NCI-H2081 (cell line): Measurements from ENCODE around the gene DNAH14.
"Not testable (repeated sequence)": the region's sequence is repeated elsewhere in the genome, so short reads cannot be mapped to it uniquely, and the experiment has no call there.

Source experiments
- DNase-seq, 2 experiments: peaks; one replicate each; lab custom pipeline; 2025; lab: John Stamatoyannopoulos, UW

Gene DNAH14

DNA sequence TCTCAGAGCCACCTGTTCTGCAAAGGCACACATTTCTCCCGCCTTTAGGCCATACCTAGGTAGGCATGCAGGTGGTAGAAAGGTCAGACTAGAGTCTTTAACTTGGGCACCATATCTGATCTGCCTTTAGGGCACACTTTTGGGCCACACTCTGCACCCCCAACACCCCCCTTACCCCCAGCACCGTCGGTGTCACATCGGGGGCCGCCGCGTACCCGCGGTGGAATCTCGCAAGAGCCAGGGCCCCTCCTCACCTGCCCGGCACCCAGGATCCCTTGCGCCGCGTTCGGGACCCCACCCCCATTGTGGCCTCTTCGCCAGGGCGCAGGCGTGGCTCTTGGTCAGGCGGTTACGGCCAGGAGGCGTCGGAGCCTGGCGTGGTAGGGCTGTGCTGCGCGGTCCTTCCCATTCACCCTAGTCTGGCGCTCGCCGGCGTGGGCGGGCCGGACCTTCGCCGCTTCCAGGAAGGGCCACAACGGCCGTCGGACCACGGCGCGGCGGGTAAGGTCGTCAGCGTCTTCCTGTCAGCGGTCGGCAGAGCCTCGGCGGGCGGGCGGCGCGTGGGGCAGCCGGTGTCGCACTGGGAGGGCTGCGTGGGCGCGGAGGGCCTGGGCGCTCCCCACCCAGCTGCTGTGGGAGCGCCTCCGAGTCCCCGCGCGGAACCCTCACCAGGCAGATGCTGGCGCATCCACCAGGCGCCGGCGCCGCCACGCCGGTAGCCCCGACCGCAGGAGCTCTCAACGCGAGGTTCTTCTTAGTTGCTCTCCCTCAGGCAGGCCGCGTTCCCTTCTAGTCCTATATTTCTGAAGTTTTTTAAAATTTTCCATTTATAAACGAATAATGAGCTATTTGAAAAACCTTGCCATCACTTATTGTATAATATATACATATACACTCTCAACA, at the start of gene DNAH14:
Gene DNAH14 (plus strand): TSS at position 341 of the 903 bp plus-strand sequence. CDS start 23,028 bp downstream, outside the sequence.
- peak; percentile 91 to 92 for DNase-seq

DNA sequence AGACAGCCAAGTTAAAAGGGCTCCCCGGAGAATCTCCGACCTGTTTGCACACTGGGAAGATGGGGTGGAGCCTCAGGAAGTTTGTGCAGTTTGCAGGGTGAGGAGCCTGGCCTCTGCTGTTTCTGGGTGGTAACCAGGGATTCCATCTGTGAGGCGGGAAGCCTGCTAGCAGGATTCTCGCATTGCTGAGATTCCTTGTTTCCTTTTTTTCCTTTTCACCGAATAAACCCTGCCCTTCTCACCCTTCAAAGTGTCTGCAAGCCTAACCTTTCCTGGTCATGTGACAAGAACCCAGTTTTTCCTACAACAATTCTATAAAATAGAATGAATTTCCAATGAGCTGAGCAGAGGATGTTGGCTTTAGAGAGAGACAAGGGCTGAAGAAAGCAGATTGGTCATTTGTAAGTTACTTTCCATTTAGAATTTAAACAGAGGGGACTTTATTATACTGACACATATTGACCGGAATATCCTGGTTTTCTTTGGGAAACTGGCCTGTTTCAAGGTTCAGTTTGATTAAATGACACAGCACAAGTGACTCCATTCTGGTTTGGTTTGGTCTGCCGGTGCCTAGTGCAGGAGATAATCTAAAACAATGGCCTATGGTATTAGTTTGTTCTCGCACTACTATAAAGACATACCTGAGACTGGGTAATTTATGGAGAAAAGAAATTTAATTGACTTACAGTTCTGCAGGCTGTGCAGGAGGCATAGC, 48.7 kb upstream of the DNAH14 start:
- DNase-seq = no peak

- not testable (repeated sequence) for DNase-seq
Measured at GRCh38 chr1:224881308-224881692, 48.2 kb upstream of the DNAH14 start.

DNA sequence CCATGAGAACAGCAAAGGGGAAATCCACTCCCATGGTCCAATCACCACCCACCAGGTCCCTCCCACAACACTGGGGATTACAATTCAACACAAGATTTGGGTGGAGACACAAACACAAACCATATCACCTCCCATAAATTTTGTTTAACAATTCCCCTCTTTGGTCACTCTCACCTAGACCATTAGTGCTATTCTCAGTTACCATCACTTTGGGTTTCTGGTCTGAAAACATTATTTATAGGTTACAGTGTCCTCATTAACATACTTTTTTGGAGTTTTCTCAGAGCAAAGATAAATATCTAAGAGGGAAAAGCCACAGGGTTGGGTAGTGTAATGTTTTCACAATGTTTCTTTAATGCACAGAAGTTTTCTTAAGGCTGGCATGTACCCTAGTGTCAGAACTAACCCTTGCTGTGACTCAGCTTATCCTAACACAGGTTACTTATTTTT, 47.7 kb upstream of the DNAH14 start:
- DNase-seq = no peak

- DNase-seq = no peak
Measured at GRCh38 chr1:224882264-224882663, 47.2 kb upstream of the DNAH14 start.

DNA sequence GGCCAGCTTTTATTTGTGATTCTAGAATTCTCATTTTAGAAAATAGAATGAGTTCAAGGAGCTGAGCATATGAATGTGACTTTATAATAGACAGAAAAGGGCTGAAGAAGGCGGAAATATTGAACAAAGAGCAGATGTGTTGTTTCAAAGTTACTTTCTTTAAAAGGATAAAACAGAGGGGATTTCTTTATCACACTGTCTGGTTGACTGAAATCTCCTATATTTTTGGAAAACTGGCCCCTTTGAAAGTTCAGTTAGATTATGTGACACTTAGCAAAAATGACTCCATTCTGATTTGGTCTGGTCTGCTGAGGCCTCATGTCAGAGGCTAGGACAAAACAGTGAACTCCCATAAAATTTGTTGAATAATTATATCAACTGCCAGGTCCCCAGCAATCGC, 46.4 kb upstream of the DNAH14 start:
- no peak for DNase-seq

DNA sequence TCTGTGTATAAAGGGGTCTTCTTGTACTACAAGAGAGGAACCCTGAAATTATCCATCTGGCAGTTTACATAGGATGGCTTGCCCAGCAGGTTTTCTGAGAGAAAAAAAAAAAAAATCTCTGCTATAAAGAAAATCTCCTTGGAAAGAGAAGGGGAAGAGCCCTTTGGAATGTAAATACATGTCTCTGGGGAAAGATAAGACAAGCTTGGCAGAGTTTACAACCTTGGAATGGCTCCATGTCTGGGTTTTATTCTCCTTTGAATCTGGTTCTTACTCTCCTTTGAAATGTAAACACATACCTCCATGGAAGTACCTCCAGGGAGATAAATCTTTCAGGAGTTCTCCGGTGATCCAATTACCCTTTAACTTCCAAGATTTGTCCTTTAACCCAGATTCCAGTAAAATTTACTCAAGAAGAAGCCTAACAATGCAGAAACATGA, 45.1 kb upstream of the DNAH14 start:
- DNase-seq = no peak

DNA sequence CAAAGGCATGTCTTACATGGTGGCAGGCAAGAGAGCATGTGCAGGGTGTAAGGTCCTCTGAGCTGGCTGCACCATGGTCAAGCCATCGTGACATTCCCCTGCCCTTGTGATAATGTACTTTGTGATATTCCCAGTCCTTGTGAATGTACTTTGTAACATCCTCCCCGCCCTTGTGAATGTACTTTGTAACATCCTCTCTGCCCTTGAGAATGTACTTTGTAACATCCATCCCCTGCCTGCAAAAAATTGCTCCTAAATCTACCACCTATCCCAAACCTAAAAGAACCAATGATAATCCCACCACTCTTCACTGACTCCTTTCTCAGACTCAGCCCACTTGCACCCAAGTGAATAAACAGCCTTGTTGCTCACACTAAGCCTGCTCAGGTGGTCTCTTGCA, 44.1 kb upstream of the DNAH14 start:
- DNase-seq = not testable (repeated sequence)

- no peak for DNase-seq
Measured at GRCh38 chr1:224894915-224895314, 34.6 kb upstream of the DNAH14 start.

DNA sequence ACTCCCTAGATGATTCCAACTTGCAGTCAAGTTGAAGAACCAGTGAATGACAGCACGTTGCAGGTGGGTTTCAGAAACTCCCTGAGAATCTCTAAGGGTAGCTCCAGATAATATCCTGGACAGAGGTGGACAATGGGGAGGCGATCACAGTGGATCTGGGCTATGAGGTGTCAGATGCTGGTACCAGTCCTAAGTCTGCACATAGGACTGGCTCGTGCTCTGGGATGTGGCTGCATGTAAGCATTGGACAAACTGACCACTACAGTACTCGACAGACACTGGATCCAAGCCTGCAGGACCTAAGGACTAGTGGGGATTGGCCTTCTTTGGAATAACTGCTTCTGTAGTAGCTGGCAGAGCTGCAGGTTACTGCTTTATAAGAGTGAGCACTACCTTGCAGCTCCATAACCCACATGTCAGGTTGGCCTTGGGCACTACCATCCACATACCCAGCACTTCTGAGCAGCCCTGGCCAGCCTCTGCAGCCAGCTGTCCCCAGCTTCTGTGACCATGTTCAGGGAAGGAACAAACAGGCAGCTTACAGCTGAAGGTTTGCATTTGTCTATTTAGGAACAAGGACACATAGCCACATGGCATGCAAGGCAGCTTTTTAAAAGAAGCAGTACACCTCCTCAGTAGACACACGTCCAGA, 33.2 kb upstream of the DNAH14 start:
- no peak for DNase-seq

GRCh38 chr1:224897529-224898327, 31.7 kb upstream of the DNAH14 start:
- no peak for DNase-seq

GRCh38 chr1:224898937-224899336, 30.5 kb upstream of the DNAH14 start:
- DNase-seq = no peak

- DNase-seq = no peak
Measured at GRCh38 chr1:224900062-224900630, 29.3 kb upstream of the DNAH14 start.

- no peak for DNase-seq
Measured at GRCh38 chr1:224901087-224901810, 28.2 kb upstream of the DNAH14 start.

DNA sequence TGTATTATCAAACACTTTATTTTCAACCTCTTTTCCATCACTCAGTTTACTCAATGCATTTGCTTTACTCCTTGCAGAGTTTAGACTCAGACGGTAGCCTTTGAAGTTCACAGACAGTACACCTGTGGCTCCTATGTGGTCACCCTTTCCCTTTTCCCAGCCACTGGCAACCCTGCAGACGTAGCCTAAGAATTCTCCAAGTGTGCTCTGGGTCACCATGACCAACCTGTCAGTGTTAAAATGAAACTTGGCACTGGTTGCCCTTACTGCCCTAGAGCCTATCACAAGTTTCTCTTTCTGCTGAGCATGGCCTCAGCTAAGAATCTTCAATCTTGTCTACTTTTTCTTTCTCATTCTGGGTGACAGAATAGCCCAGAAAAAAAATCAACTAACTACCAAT, 25.5 kb upstream of the DNAH14 start:
- no peak for DNase-seq

- DNase-seq = no peak
Measured at GRCh38 chr1:224906340-224906739, 23.1 kb upstream of the DNAH14 start.

DNA sequence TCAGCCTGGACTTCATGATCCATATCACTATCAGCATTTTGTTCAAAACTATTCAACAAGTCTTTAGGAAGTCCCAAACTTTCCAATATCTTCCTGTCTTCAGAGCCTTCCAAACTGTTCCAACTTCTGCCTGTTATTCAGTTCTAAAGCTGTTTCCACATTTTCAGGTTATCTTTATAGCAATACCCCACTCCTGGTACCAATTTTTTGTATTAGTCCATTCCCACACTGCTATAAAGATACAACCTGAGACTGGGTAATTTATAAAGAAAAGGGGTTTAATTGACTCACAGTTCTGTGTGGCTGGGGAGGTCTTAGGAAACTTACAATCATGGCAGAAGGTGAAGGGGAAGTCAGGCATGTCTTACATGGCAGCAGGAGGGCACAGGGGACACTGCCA, 18.3 kb upstream of the DNAH14 start:
- DNase-seq = no peak

GRCh38 chr1:224914292-224914900, 15.1 kb upstream of the DNAH14 start:
- DNase-seq = no peak

- DNase-seq = no peak
Measured at GRCh38 chr1:224919508-224919907, 10.0 kb upstream of the DNAH14 start.

DNA sequence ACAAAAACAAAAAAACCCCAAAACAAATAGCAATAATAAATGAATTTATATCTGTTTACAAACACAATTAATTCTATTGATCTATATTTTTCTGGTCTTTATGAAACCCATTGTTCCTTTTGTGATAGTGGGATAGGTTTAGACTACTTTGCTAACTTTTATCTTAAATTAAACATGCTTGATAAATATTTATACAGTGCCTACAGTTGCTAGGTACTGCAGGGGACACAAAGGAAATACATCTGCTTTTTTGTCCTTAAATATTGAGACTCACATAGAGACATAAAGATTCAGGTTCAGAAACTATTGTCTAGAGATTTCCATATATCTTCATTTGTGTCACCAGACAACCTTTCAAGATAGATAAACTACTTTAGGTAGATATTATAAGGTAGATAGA, 8.5 kb upstream of the DNAH14 start:
- no peak for DNase-seq
